Fibroblast of upper back skin (primary cell): Measurements from ENCODE around the gene DACH1.
A peak's percentile ranks its signal among the peaks of the same experiment; 100 is the strongest.

Source experiments
- DNase-seq: peaks from one replicate; pipeline ENCODE4 v3.0.0-alpha.2; 2013

DACH1 gene

DNA sequence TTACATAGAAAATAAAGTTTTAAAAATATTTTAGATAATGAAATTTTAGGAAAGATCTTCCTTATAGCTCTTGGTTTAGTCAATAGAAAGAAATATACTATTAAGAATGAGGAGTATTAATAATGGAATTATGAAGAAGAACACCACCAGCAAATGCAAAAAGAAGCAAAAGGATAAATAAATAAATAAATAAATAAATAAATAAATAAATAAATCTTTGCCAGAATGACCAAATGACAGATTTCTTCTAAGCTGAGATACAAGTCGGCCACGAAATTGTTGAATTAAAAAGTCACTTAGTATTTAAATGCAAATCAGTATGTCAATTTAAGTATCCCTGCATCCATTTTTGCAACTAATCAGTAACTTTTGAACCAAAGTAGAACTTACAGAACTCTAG, 95.9 kb downstream of the DACH1 start:
- no peak for DNase-seq

DNA sequence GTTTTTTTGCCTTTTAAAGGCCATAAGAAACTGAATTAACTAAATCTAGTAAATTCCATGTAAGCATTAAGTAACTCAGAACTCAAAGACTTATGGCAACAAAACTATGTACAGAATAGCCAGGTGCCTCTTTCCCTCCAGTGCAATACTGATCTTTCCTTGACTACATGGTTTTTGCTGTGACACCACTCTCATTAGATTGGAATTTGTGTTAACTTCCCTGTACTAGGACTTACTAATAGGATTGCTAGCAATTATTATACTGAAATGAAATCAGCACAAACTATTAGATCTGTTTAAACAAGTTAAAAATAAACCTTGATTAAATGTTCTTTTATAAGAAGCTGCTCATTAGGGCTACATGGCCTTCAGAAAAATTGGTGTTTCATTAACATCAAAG, 96.3 kb downstream of the DACH1 start:
- no peak for DNase-seq

DNA sequence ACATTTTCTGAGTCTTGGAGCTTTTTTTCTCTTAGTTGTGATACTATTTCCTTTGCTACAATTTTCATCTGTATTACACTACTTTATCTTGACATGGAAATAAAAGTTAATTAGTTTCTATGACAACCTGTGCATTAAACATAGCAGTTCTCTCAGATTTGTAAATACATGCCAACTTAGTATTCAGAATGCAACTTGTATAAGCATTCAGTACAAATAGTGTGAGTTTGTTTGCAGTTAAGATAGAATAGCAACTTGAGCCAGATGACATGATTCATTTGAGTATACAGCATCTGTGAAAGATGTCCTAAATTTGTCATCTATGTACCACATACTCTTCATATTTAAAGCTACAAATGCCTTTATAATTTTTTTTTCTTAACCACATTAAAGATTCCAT, 98.1 kb downstream of the DACH1 start:
- DNase-seq: no peak

DNA sequence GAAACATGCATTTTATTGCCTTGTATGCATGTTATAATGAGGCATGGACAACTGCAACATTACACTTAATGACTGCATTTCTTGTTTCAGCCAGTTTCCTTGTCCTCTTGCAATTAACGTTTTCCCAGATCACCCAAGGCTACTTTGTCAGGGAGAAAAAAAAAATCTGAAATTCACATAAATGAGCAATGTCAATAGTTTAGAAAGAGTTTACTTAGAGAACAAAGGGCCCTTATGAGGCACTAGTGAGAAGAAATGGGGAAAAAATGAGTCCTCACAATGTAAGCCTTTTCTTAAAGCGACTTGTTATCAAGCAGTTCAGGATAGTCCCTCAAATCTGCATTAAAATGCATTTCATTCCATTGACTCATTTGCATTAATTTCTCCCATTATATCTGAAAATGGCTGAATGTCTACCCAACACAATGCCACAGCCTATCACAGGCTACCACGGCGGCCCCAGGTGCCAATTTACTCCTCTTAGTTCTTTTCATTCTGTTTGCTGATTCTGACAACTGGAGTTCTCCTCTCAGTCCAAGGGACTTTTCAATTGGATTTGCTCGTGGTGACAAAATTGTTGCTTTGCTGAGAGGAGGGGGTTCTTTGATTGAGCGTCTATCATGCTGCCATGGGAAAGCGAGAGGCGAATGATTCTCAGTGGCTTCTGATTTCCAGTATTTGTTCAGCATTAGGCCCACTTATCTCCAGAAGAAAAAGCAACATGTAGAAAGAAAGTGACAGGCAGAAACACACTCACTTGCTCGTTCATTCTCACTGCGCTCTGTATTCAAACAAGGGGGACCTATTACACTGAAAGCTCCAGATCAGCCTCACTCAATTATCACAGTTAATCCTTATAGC, 107.1 kb downstream of the DACH1 start:
- DNase-seq: no peak

DNA sequence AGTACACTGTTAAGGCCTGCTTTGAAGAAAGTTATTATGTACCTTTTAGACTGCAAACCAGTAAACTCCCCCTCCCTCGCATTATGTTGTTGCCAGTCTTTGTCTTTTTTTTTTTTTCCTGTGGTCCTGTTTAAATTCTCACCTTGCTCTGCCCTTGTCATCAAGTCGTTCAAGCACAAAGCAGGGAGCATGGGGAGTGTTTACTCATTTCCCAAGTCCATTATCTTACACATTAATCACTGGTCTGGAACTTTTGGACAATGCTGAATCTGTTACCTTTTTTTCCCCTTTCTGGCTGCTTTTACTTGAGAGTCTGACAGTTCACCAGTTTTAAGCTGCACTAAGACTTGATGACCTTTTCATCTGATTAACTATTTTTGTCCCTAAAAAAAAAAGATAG, 108.2 kb downstream of the DACH1 start:
- no peak for DNase-seq

DNA sequence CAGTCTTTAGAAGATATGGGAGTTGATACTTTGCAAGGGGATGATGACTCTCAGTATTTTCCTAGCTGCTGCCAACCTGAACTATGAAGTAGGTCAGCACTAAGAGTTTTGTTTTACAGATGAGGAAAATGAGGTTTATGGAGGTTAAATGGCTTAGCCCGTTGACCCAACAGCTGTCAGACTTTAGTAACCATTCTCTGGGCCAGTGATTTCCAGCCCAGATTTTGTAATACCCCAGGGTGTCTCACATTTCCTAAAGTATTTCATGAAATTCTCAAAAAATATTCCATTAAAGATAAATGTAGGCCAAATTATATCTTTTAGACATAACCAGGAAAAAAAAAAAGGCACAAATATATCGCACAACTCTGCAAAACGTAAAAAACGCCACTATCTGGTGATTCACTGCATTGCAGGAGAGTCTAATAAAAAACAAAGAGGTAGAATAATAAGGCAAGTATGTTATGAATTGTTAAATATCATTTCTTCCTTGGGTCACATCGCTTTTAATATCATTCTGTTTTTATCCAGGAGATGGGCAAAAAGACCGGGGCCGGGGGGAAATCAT, 112.5 kb downstream of the DACH1 start:
- no peak for DNase-seq

DNA sequence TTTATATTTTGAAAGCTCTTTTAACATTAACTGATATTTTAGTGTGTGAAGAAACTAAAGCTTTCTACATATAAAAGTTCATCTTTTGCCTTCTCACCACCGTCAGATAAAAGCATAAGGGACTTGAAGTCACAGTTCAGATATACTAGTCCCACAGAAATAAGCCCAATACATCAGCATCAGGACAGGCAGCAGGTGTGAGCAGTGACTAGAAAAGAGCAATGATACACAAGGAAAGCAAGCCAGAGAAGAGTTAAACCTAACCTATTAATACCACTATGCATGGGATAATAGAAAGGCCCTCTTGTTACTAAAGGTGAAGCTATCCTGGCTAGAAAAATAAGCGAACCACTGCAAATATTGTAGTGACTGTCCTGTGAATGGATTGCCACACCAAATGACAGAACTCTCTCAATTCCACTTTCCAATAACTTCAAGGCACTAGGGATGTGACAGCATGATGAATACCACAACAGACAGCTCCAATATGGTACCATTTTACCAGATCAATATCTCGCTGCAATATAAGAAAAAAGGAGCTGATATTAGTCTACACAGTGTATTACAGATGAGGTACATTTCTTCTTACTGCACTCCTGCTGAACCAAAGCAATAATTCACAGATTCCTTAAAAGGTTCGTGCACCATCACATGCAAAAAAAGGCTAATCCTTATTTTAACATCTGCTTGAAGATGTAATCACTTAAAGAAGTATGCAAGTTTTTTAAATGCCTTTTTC, 114.1 kb downstream of the DACH1 start:
- no peak for DNase-seq

DNA sequence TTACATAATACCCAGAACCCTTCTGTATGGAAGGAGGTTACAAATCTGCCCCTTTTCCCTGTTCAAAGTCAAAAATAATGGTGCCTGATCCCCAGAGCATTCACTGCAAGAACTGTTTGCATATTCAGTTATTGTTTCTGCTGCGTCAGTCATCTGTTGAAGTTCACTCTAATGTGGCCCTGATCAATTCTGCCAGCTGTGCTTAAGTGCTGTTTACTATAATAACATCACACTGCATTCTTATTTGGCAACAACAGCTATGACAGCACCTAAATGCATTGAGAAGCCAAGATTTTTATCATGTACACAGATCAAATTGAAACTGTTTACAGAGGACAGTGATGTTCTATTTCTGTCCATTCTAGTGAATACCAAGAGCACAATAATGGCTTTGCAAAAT, 115.9 kb downstream of the DACH1 start:
- no peak for DNase-seq

DNA sequence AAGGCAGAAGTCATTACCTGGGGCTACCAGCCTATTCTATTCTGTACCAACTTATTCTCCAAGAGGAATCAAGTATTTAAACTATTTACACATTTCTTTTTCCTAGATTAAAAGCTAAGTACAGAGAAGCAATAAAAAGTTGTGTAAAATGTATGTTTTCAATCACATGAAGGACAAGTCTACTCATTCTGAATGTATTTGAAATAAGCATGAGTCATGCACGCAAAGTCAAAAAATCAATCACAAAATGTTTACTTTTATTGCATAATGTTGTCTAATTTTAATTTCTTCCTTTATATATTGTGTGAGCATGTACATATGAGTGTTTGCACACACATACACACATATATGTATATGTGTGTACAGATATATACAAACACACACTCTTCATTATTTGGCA, 136.7 kb downstream of the DACH1 start:
- DNase-seq: no peak

DNA sequence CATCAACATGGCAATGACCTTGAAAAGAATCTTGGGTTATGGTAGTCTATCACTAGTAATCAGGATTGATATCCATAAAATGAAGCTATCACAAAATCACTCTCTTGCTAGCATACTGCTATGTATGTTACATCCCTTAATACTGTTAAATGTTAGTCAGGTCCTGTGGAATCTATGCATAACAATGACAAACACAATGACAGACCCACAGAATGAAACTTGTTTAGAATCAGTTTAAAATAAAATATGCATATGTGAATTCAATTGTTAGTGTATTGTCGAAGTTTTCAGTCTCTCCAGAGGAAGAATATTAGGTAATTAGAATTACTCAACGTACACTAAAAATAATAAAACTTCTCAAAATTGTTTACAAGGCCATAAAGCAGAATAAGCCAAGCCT, 137.6 kb downstream of the DACH1 start:
- DNase-seq: no peak

DNA sequence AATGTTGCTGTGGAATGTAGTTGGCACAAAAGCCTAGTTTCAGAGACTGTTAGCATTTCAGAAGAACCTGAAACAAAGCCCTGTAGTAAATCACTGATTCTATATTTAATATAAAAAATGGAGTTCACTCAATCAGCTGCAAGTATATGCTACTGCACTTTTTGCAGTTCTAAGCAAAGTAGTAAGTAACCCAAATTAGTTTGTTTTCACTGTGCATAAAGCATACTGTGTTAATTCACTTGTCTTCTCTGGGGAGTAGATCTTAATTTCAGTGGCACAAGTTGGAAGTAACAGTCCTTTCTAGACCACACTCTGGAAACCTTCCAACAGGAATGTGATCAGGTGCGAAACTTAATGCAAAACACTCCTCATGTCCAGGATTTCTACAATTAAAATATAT, 139.3 kb downstream of the DACH1 start:
- DNase-seq: no peak

DNA sequence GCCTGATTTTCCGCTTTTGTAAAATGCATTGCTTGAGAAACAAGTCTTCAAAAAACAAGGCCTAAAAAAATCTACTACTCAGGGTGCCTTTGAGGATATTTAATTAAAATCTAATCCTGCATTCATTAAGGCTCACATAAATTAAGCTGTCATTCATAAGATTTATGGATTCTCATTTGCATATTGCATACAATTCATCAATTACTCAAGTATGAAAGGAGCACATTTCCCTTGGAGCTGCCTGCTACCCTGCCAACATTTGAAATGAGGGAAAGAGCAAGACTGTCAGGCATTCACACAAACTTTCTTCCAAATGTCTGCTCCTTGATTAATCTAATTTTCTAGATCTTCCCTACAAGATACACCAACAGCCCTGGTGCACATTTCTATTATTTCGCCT, 140.0 kb downstream of the DACH1 start:
- DNase-seq: no peak

DNA sequence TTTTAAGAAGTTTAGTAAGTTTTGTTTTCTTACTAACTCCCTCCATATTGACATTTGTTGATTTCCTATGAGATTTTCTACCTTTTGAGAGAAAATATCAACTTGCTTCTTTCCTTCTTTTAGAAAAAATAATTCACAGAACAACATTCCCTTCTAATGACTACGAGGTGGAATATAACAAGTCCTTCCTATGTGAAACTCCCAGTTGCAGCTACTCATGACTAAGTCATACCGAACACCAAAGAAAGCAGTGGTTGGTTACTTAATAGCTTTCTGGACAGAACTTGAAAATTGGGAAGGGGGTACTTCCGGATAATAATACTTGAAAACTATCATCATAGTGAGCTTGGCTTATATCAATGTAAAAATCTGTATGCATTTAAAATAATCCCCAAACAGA, 144.8 kb downstream of the DACH1 start:
- peak; percentile 3 for DNase-seq

DNA sequence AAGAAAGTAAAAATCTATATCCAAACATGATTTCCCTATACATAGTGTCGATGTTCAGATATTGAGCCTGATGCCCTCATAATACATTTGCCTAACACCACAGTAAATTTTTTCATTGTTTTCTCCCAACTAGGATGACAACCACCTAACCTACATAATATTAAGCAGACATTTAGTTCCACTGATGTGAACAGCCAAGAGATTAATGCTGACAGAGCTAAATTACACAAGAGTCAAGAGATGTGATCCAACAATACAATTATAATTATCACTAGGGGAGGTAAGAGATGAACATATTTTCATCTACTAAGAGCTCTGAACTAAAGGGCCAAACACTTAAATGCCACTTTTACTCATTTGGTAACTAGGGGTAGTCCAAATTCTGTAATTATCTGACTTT, 145.9 kb downstream of the DACH1 start:
- DNase-seq: no peak

DNA sequence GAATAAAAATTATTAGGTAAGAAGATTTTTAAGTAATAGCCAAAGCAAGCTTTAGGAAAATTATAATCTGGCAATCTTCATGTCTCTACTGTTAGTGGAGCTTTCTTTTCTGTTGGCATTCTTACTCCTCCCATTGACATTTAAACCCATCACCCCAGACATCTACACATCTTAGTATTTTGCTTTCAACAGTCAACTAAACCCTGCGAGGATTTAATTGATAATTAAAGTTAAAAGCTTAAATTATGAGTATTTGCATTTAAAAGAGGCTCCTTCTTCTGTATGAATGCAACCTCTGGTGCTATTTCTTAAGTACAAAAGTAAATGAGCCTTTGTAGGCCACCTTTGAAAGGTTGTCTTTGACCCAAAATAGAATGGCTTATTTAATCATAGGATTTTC, 148.1 kb downstream of the DACH1 start:
- no peak for DNase-seq

DNA sequence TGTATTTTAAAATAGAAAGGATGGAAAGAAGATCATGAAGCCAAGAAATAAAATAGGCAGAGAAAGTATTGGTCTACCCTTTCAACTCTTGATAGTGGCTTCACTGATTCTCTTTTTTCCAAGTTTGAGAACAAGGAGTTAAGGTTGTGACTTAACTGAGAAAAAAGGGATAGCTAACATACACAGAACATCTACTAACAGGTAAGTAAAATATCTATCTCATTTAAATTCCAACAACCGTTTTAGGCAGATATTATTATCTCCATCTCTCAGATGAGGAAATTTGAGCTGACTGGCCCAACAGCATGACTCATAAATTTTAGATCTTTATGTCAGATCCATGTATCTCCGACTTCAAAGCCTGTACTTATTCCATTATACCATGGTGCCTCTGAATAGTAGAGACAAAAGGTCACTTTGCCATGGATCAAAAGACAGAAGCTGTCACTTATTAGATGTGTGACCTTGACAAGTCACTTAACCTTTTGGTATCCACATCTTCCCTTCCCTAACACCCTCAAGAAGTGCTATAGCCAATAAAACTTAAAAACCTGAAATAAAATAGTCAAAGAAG, 152.1 kb downstream of the DACH1 start:
- DNase-seq: no peak

DNA sequence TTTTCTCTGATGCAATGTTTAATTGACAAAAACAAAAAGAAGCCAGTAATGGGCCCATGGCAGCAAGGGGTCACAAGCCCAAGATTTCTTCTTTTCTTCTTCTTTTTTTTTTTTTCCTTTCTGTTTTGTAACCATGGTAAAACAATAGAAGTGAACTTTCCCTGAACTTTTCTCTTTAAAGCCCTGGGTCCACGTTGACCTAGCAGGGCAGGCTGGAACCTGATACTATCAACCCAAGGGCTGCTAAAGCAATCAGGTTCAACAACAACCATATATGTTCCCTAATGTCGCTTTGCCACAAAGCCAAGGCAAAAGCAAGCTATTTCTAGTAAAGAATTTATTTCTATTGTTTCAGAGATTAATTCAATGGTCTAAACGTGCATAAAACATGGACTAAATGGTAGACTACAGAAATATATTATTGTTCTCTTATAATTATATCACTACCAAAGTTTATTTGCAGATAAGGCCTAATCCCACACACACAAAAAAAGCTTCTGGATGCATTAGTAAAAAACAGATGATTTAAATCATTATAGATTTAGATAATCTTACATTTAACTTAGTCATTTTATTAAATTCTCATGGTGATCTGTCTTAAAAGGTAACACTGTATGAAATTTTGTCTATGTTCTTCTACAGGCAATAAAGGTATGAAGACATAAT, 153.9 kb downstream of the DACH1 start:
- no peak for DNase-seq

DNA sequence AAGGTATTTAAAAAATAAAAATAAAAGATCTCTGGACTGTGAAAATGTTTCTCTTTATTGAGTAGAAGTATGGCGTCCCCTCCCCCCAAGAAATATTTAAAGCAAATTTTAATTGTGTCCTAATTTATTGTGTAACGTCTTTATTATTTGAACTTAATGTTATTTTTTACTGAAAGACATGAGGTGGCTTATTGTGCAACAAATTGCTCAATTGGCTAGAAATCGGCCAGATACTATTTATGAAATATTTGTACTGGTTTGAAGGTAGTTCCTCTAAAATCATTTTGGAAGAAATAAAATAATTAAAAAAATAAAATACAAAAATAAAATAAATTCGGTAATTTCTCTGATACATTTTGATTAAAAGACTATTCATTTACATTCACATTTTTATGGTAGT, 162.3 kb downstream of the DACH1 start:
- no peak for DNase-seq

DNA sequence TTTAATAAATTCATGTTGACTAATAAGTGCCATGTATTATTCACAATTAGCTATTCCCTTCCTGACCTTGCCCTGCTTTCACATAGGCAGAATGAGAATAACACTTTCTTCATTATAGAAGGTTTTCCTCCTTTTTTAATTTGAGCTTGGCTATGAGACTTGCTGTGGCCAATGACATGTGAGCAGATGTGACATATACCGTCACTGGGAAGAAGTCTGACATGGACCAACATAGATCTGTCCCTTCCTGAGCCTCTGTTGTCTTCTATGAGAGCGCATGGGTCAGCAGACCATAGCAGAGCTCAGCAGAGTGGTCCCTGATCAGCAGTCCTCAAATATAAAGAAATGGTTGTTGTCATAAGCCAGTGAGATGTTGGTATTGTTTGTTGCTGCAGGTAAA, 163.9 kb downstream of the DACH1 start:
- DNase-seq: no peak

DNA sequence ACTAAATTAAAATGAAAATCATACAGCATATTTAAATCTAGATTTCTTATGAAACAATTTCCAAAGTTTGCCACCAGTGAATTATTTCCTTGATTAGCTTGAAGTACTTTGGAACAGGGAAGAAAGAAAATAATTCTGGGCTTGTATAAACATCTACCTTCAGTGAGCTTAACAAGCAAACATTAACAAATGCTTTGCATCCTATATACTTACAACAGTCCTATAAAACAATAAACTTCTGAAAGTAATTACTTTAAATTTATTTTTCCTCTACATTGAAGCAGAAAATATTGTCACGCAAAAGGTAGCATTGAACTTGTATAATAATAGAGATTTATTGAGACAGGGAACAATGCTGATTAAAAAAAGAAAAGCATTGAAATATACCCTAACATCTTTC, 164.8 kb downstream of the DACH1 start:
- DNase-seq: no peak

DNA sequence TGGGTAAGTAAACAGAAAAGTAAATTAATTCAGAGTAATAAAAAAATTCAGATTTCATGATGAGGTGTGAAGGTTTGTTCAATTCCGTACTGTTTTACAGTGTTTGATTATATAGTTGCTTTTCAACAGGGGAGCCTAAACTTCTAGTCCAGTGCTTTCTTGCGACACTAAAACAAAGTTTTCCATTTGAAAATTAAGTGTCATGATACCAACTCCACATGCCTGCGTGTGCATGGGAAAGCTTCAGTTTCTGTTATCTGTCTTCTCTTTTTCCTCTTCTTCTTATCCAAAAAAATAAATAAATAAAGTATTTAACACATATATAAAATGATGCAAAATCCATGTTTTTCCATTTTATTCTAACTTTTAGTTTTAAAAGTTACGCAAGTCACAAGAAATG, 165.3 kb downstream of the DACH1 start:
- DNase-seq: no peak

DNA sequence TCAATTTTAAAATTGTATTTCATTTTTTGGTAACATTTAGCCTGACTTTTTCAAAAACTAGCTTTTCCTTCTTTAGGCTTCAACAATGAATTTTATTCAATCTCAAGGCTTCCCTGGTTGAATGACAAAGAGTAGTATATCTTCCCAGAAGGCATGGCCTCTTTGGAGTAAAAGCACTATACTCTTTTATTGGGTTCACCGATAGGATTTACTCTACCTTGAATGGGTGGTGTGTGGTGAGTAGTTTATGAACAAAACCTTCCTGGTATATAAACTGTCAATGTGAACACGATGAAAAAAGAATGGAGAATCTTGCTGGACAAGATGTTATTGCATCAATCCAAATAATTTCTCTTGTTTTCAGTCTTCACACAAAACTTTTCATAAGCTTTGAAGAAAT, 167.7 kb downstream of the DACH1 start:
- no peak for DNase-seq

DNA sequence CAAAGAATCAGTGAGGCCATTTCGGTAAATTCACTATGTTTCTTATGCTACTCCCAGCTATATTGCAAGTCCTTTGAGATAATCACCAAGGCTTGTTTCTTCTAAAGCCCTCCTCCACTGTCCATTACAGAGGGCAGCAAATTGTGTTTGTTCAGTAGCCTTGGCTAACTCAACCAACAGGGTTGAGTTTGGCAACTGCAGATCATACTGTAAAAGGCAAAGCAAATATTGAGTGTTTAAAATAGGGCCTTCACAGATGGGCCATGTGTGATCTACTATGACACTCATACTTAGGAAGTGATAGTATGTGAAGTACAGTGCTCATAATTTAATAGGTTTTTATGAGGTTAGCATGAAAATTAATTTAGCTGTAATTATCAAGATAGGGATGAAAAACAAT, 171.3 kb downstream of the DACH1 start:
- no peak for DNase-seq
